Left ventricle myocardium inferior (tissue), 1 donor: ENCODE measurements around the gene PCID2. TPM values are rescaled to one million over a fixed set of nuclear protein-coding genes. Genes with fewer than 3 reads are reported as not detected.

Experiments
- DNase-seq: peaks from one replicate; pipeline ENCODE4 v3.0.0-alpha.2; 2020
- H3K27ac ChIP-seq: fragments of 200-600 bp; replicated peaks from 2 replicates; pipeline ENCODE4 v1.8.0; 2021
- H3K27me3 ChIP-seq: fragments of 200-600 bp; 2 replicates; pipeline ENCODE4 v1.8.0; 2021; ENCODE audit warnings: low read depth
- H3K36me3 ChIP-seq: fragments of 200-600 bp; 2 replicates; pipeline ENCODE4 v1.8.0; 2021
- H3K4me1 ChIP-seq: fragments of 200-600 bp; 2 replicates; pipeline ENCODE4 v1.8.0; 2021
- H3K4me3 ChIP-seq: fragments of 200-600 bp; 2 replicates; pipeline ENCODE4 v1.8.0; 2021; ENCODE audit warnings: mild to moderate bottlenecking, moderate library complexity
- H3K9me3 ChIP-seq: fragments of 200-600 bp; replicated peaks from 2 replicates; pipeline ENCODE4 v1.8.0; 2021
- CTCF ChIP-seq: fragments of 200-600 bp; IDR thresholded peaks from 2 replicates; pipeline ENCODE4 v1.8.0; 2021; ENCODE audit warnings: antibody characterized with exemption, mild to moderate bottlenecking, borderline replicate concordance
- intact Hi-C: fragments of 100-400 bp; cut with micrococcal nuclease; formaldehyde crosslinking; loops from one replicate; pipeline ENCODE4 v1.11.0; 2022
- total RNA-seq: library from RNA; stranded (reverse); fragmentation: NEBNext Ultra II Directional; extraction: Animal tissue kit (Norgen Biotek cat#: 25700); gene quantifications from one replicate; pipeline ENCODE4 v1.2.1, GENCODE V29; 2021
- donor health status: DM: no; HTN: yes; CAD: no; lungs with severe emphysema.

The PCID2 gene
- total RNA-seq, 1 donor from 2014 or later: 54.5 TPM

- peak overlapping the region; percentile 59 for H3K27ac ChIP-seq
- H3K36me3 ChIP-seq: peaks cover 91% of the 10 kb centered on the region
- DNase-seq: peak; percentile 55
- H3K4me1 ChIP-seq: peaks cover 43% of the 10 kb centered on the region
- H3K27me3 ChIP-seq: no peaks in the 10 kb centered on the region
- no peak overlapping the region for H3K4me3 ChIP-seq
- H3K9me3 ChIP-seq: no peaks in the 10 kb centered on the region
- TF ChIP-seq CTCF: no peak
- intact Hi-C loops: no loop called here
Measured at GRCh38 chr13:113224486-113224885, 16.0 kb upstream of the PCID2 start.

GRCh38 chr13:113223070-113223469 is 14.6 kb upstream of the PCID2 start:
- no peak overlapping the region for H3K4me3 ChIP-seq
- no peak for TF ChIP-seq CTCF
- no peaks in the 10 kb centered on the region for H3K9me3 ChIP-seq
- intact Hi-C loops: no loop called here
- no peaks in the 10 kb centered on the region for H3K27me3 ChIP-seq
- peaks cover 57% of the 10 kb centered on the region for H3K4me1 ChIP-seq
- peaks cover 78% of the 10 kb centered on the region for H3K36me3 ChIP-seq
- H3K27ac ChIP-seq: no peak overlapping the region
- DNase-seq: no peak

- Histone ChIP-seq H3K9me3 (no peaks in the 10 kb centered on the region), H3K27ac (peak overlapping the region; percentile 100), H3K4me1 (peaks cover 79% of the 10 kb centered on the region), H3K27me3 (no peaks in the 10 kb centered on the region), H3K36me3 (peaks cover 56% of the 10 kb centered on the region), H3K4me3 (no peak overlapping the region)
- DNase-seq: peak; percentile 54
- peak; percentile 64 for TF ChIP-seq CTCF
- intact Hi-C loops: no loop called here
Measured at GRCh38 chr13:113220877-113221276, 12.4 kb upstream of the PCID2 start.

- intact Hi-C loops: no loop called here
- H3K4me1 ChIP-seq: peaks cover 86% of the 10 kb centered on the region
- H3K4me3 ChIP-seq: no peak overlapping the region
- peak overlapping the region; percentile 100 for H3K27ac ChIP-seq
- H3K9me3 ChIP-seq: no peaks in the 10 kb centered on the region
- no peak for DNase-seq
- TF ChIP-seq CTCF: no peak
- H3K36me3 ChIP-seq: peaks cover 49% of the 10 kb centered on the region
- no peaks in the 10 kb centered on the region for H3K27me3 ChIP-seq
Measured at GRCh38 chr13:113220141-113220598, 11.7 kb upstream of the PCID2 start.

GRCh38 chr13:113219256-113219940 is 10.9 kb upstream of the PCID2 start:
- no peaks in the 10 kb centered on the region for H3K9me3 ChIP-seq
- peaks cover 41% of the 10 kb centered on the region for H3K36me3 ChIP-seq
- peak overlapping the region; percentile 100 for H3K27ac ChIP-seq
- H3K4me1 ChIP-seq: peaks cover 88% of the 10 kb centered on the region
- TF ChIP-seq CTCF: no peak
- H3K4me3 ChIP-seq: no peak overlapping the region
- no peak for DNase-seq
- intact Hi-C loops: no loop called here
- H3K27me3 ChIP-seq: no peaks in the 10 kb centered on the region
